DND-41 (cell line): ENCODE data around the gene CYP27B1.

Experiments used
- CTCF ChIP-seq: IDR thresholded peaks from 2 replicates; pipeline ENCODE4 v1.5.1; 2012; ENCODE audit warnings: borderline replicate concordance, low read length, moderate library complexity, mild to moderate bottlenecking; ENCODE audit not compliant: poor library complexity, severe bottlenecking; ENCODE audit errors: extremely low read depth
- EZH2 ChIP-seq: IDR thresholded peaks from 3 replicates; pipeline ENCODE4 v1.6.1; 2012; ENCODE audit warnings: borderline replicate concordance, low read depth, mild to moderate bottlenecking, moderate library complexity, low read length, inconsistent platforms; ENCODE audit not compliant: severe bottlenecking

GRCh38 chr12:57750561-57751431 is 16.1 kb downstream of the CYP27B1 start:
- TF ChIP-seq CTCF (no peak), EZH2 (no peak)
